PC-3 (cell line): Measurements from ENCODE around the gene PDLIM5. TPM values are rescaled to one million over a fixed set of nuclear protein-coding genes. Genes with fewer than 3 reads are reported as not detected.

Source experiments
- ATAC-seq: fragments of 200-7000 bp; cut with Tn5 transposase; 2 replicates; pipeline ENCODE4 v1.9.1; 2020; ENCODE audit warnings: mild to moderate bottlenecking, moderate library complexity
- BruUV-seq: library from RNA; stranded (reverse); fragments of 400-500 nt; replicated peaks from 2 replicates; lab custom pipeline; 2021; lab: Mats Ljungman, UMichigan
- CTCF ChIA-PET: fragments of 300-600 bp; sonication (Branson Sonifier 250); formaldehyde crosslinking; loops from one replicate; lab custom pipeline; 2022; ENCODE audit warnings: antibody characterized with exemption; lab: Charles Lee
- POLR2A ChIA-PET: fragments of 300-600 bp; sonication (Branson Sonifier 250); formaldehyde crosslinking; loops from one replicate; lab custom pipeline; 2022; ENCODE audit warnings: antibody characterized with exemption; ENCODE audit not compliant: unreplicated experiment; lab: Charles Lee
- DNase-seq: peaks from one replicate; pipeline ENCODE4 v3.0.0-alpha.2; 2015
- H2AFZ ChIP-seq: fragments of 300-600 bp; sonication (generic); 2 replicates; pipeline ENCODE4 v1.6.0; 2016; ENCODE audit warnings: antibody characterized with exemption, low read length
- H3F3A ChIP-seq: fragments of 300-600 bp; sonication (generic); one replicate; pipeline ENCODE4 v1.6.0; 2017; ENCODE audit warnings: antibody characterized with exemption, low read length, control low read depth, mild to moderate bottlenecking; ENCODE audit not compliant: unreplicated experiment
- H3K27ac ChIP-seq: fragments of 300-600 bp; sonication (generic); 2 replicates; pipeline ENCODE4 v1.5.1; 2016; ENCODE audit warnings: mild to moderate bottlenecking, low read length
- H3K27me3 ChIP-seq: fragments of 300-600 bp; sonication (generic); 2 replicates; pipeline ENCODE4 v1.6.1; 2016; ENCODE audit warnings: low read length, mixed read lengths
- H3K36me3 ChIP-seq: fragments of 300-600 bp; sonication (generic); 2 replicates; pipeline ENCODE4 v1.6.1; 2016; ENCODE audit warnings: low read depth, mixed run types, low read length, mixed read lengths
- H3K4me1 ChIP-seq: fragments of 300-600 bp; sonication (generic); 2 replicates; pipeline ENCODE4 v1.5.1; 2016; ENCODE audit warnings: low read length; ENCODE audit not compliant: insufficient read depth
- H3K4me2 ChIP-seq: fragments of 300-600 bp; sonication (generic); 2 replicates; pipeline ENCODE4 v1.6.0; 2016; ENCODE audit warnings: low read length
- H3K4me3 ChIP-seq: fragments of 300-600 bp; sonication (generic); 2 replicates; pipeline ENCODE4 v1.5.1; 2016; ENCODE audit warnings: mild to moderate bottlenecking, low read length, mixed read lengths
- H3K79me2 ChIP-seq: fragments of 300-600 bp; sonication (generic); 2 replicates; pipeline ENCODE4 v1.6.1; 2017; ENCODE audit warnings: low read length, mixed read lengths
- H3K9ac ChIP-seq: fragments of 300-600 bp; sonication (generic); 2 replicates; pipeline ENCODE4 v1.6.0; 2016; ENCODE audit warnings: mild to moderate bottlenecking, low read length
- H3K9me2 ChIP-seq: fragments of 300-600 bp; sonication (generic); replicated peaks from 2 replicates; pipeline ENCODE4 v1.6.1; 2016; ENCODE audit warnings: mixed run types, low read length, mixed read lengths
- H3K9me3 ChIP-seq: fragments of 300-600 bp; sonication (generic); 2 replicates; pipeline ENCODE4 v1.6.1; 2016; ENCODE audit warnings: low read length, mixed read lengths
- H4K20me1 ChIP-seq: fragments of 300-600 bp; sonication (generic); 2 replicates; pipeline ENCODE4 v1.6.1; 2016; ENCODE audit warnings: low read length, mixed read lengths
- CTCF ChIP-seq: fragments of 300-600 bp; sonication (generic); conservative IDR thresholded peaks from 2 replicates; pipeline ENCODE4 v1.5.1; 2017; ENCODE audit warnings: antibody characterized with exemption, low read depth, mild to moderate bottlenecking, low read length
- EZH2 ChIP-seq: fragments of 300-600 bp; sonication (generic); IDR thresholded peaks from one replicate; pipeline ENCODE4 v1.6.1; 2017; ENCODE audit warnings: antibody characterized with exemption, mild to moderate bottlenecking, low read length; ENCODE audit not compliant: unreplicated experiment
- EZH2phosphoT487 ChIP-seq: fragments of 300-600 bp; sonication (generic); IDR thresholded peaks from 2 replicates; pipeline ENCODE4 v1.6.1; 2018; ENCODE audit warnings: mild to moderate bottlenecking, antibody characterized with exemption, low read length, borderline replicate concordance
- intact Hi-C: fragments of 100-400 bp; cut with micrococcal nuclease; formaldehyde crosslinking; loops from 2 replicates; pipeline ENCODE4 v1.9.0; 2023
- total RNA-seq: library from RNA; depleted of rRNA; stranded (reverse); fragments of >200 nt; gene quantifications from 2 replicates; pipeline ENCODE4 v1.2.3, GENCODE V29; 2014

The PDLIM5 gene
- total RNA-seq, 1 experiment from 2014 or later, result 57.8 TPM

- no peaks in the 10 kb centered on the region for H4K20me1 ChIP-seq
- no peak overlapping the region for H2AFZ ChIP-seq
- CTCF ChIA-PET, result no interaction called here
- no peak overlapping the region for H3K4me3 ChIP-seq
- no peak overlapping the region for H3K4me2 ChIP-seq
- H3K9me3 ChIP-seq, result no peaks in the 10 kb centered on the region
- DNase-seq (no peak), ATAC-seq (peak; percentile 48; the same call in 1 of the 2 replicates)
- H3F3A ChIP-seq, result no peaks in the 10 kb centered on the region
- TSS peak; percentile 75 for BruUV-seq
- H3K27me3 ChIP-seq, result no peaks in the 10 kb centered on the region
- no peaks in the 10 kb centered on the region for H3K9me2 ChIP-seq
- H3K79me2 ChIP-seq, result no peaks in the 10 kb centered on the region
- intact Hi-C loops, result no loop called here
- TF ChIP-seq EZH2, result no peak
- TF ChIP-seq CTCF, result no peak
- TF ChIP-seq EZH2phosphoT487, result no peak
- peak overlapping the region; percentile 56 for H3K27ac ChIP-seq
- POLR2A ChIA-PET, result no interaction called here
- 0 out of 2 replicates have a peak overlapping the region, but pooled peaks have one; percentile 16 for H3K9ac ChIP-seq
- 0 out of 2 replicates have a peak, but pooled peaks cover 5% of the 10 kb centered on the region for H3K36me3 ChIP-seq
- peaks cover 12% of the 10 kb centered on the region for H3K4me1 ChIP-seq
Observed at GRCh38 chr4:94665500-94666404, 214.0 kb downstream of the PDLIM5 start.

- H3K9me2 ChIP-seq, result no peaks in the 10 kb centered on the region
- H3F3A ChIP-seq, result no peaks in the 10 kb centered on the region
- no peaks in the 10 kb centered on the region for H3K27me3 ChIP-seq
- POLR2A ChIA-PET, result no interaction called here
- CTCF ChIA-PET, result no interaction called here
- no peak overlapping the region for H3K27ac ChIP-seq
- no peak overlapping the region for H2AFZ ChIP-seq
- H3K4me3 ChIP-seq, result no peak overlapping the region
- no peak overlapping the region for H3K4me2 ChIP-seq
- no TSS peak for BruUV-seq
- H3K36me3 ChIP-seq, result no peaks in the 10 kb centered on the region
- intact Hi-C loops, result no loop called here
- peaks cover 14% of the 10 kb centered on the region for H3K4me1 ChIP-seq
- no peak for TF ChIP-seq CTCF
- TF ChIP-seq EZH2phosphoT487, result no peak
- no peak for TF ChIP-seq EZH2
- no peak overlapping the region for H3K9ac ChIP-seq
- no peaks in the 10 kb centered on the region for H3K79me2 ChIP-seq
- no peaks in the 10 kb centered on the region for H3K9me3 ChIP-seq
- no peak for ATAC-seq
- H4K20me1 ChIP-seq, result no peaks in the 10 kb centered on the region
- no peak for DNase-seq
Observed at GRCh38 chr4:94668724-94669123, 217.0 kb downstream of the PDLIM5 start.
